Ovary (tissue), 3 donors: ENCODE results near the gene ADAMTSL3.

ENCODE experiments used
- EP300 ChIP-seq: sonication (generic); formaldehyde crosslinking; IDR thresholded peaks from one replicate; pipeline ENCODE4 v1.6.1; 2017; ENCODE audit warnings: antibody characterized with exemption
- POLR2A ChIP-seq: fragments of 450-650 bp; IDR thresholded peaks from one replicate; pipeline ENCODE4 v1.6.1; 2017; ENCODE audit warnings: antibody characterized with exemption, mild to moderate bottlenecking, moderate library complexity
- TF ChIP-seq, protein P1 (sequence below), 3 donors: fragments of 450-650 bp in 2 of 3; fragments of 200-600 bp in 1 of 3; IDR thresholded peaks; one replicate each; pipeline versions ENCODE4 v1.5.1 to v1.8.0; 2016 to 2022; ENCODE audit warnings: antibody characterized with exemption in 3 of 3, mild to moderate bottlenecking in 1 of 3
- donor health status: DM: no; HTN: no; CAD: no.

DNA sequence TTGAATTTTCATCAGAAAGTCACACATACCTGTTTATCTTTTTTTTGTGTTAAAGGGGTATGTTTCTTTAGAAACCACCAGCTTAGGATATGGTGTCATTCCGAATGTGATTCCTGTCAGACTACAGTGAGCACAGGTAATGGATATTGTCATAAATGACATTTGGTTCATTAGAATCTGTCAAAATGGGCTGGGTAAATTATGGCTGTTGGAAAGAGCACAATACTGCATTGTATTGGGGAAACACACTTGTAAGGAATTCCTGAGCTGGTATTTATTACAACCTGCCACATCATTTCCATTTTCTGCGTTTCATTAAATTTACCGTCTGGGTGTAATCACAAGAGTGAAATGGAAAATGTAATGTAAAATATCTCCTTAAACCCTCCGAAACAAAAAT is 78.8 kb downstream of the ADAMTSL3 start:
- TF ChIP-seq, protein P1, sequence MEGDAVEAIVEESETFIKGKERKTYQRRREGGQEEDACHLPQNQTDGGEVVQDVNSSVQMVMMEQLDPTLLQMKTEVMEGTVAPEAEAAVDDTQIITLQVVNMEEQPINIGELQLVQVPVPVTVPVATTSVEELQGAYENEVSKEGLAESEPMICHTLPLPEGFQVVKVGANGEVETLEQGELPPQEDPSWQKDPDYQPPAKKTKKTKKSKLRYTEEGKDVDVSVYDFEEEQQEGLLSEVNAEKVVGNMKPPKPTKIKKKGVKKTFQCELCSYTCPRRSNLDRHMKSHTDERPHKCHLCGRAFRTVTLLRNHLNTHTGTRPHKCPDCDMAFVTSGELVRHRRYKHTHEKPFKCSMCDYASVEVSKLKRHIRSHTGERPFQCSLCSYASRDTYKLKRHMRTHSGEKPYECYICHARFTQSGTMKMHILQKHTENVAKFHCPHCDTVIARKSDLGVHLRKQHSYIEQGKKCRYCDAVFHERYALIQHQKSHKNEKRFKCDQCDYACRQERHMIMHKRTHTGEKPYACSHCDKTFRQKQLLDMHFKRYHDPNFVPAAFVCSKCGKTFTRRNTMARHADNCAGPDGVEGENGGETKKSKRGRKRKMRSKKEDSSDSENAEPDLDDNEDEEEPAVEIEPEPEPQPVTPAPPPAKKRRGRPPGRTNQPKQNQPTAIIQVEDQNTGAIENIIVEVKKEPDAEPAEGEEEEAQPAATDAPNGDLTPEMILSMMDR (IDR thresholded peaks at IDR 0.05) = no peak
- no peak for TF ChIP-seq POLR2A
- TF ChIP-seq EP300 = no peak
